HepG2 (cell line): ENCODE data around the gene TEX51. TPM values are rescaled to one million over a fixed set of nuclear protein-coding genes. Genes with fewer than 3 reads are reported as not detected.

ENCODE experiments used
- ATAC-seq: fragments of 200-7000 bp; cut with Tn5 transposase; 3 replicates; pipeline ENCODE4 v1.9.1; 2020; ENCODE audit warnings: mild to moderate bottlenecking, moderate library complexity
- BruUV-seq: library from RNA; stranded (reverse); fragments of 400-500 nt; replicated peaks from 2 replicates; lab custom pipeline; 2021; lab: Mats Ljungman, UMichigan
- CTCF ChIA-PET: fragments of 300-600 bp; formaldehyde crosslinking; extraction: SDS; loops from one replicate; lab custom pipeline; 2021; ENCODE audit warnings: low total read pairs, inconsistent platforms, low intra/inter-chr PET ratio; lab: Yijun Ruan, JAX
- POLR2A ChIA-PET: fragments of 350-600 bp; sonication (Branson Sonifier 250); formaldehyde crosslinking; loops from one replicate; lab custom pipeline; 2020; ENCODE audit warnings: antibody characterized with exemption, inconsistent platforms; lab: Yijun Ruan, JAX
- DNase-seq: peaks from one replicate; pipeline ENCODE4 v3.0.0-alpha.2; 2015; ENCODE audit warnings: low spot score
- FAIRE-seq: peaks from 3 replicates; lab custom pipeline; 2011; peaks lifted over from hg19 to GRCh38; lab: Jason Lieb, UNC
- H2AFZ ChIP-seq: one replicate; pipeline ENCODE4 v1.6.1; 2011; ENCODE audit warnings: low read length, inconsistent platforms
- H3K27ac ChIP-seq: fragments of 300-600 bp; 3 replicates; pipeline ENCODE4 v1.8.0; 2011; ENCODE audit warnings: mixed run types, mild to moderate bottlenecking, mixed read lengths, low read length, inconsistent platforms; ENCODE audit not compliant: insufficient read depth; ENCODE audit errors: extremely low read length
- H3K27me3 ChIP-seq, 2 experiments: fragments of 200-600 bp in 1 of 2; 2 replicates in 1 of 2; 3 replicates in 1 of 2; pipeline versions ENCODE4 v1.6.0 to v1.8.0; 2011; ENCODE audit warnings: low read length in 2 of 2, mild to moderate bottlenecking in 2 of 2, moderate library complexity in 2 of 2, inconsistent platforms in 1 of 2; ENCODE audit not compliant: insufficient read depth in 2 of 2, control insufficient read depth in 1 of 2
- H3K36me3 ChIP-seq, 2 experiments: fragments of 200-600 bp in 1 of 2; replicated peaks in 1 of 2; 2 replicates in 1 of 2; 3 replicates in 1 of 2; pipeline versions ENCODE4 v1.5.1 to v1.8.0; 2011; ENCODE audit warnings: low read length in 2 of 2, inconsistent platforms in 1 of 2; ENCODE audit not compliant: insufficient read depth in 2 of 2, control insufficient read depth in 1 of 2
- H3K4me1 ChIP-seq: 2 replicates; pipeline ENCODE4 v1.5.1; 2012; ENCODE audit warnings: low read length, inconsistent platforms; ENCODE audit not compliant: insufficient read depth
- H3K4me2 ChIP-seq: 2 replicates; pipeline ENCODE4 v1.6.0; 2011; ENCODE audit warnings: low read depth, low read length, inconsistent platforms
- H3K4me3 ChIP-seq, 3 experiments: fragments of 200-600 bp in 1 of 3; sonication (generic), shearing (Covaris generic) in 1 of 3; replicated peaks in 1 of 3; 2 replicates each; pipeline ENCODE4 v1.5.1; 2011 to 2016; ENCODE audit warnings: low read length in 3 of 3, inconsistent platforms in 2 of 3, low read depth in 2 of 3, mild to moderate bottlenecking in 2 of 3, control low read depth in 1 of 3, mixed read lengths in 1 of 3; ENCODE audit not compliant: insufficient read depth in 1 of 3
- H3K79me2 ChIP-seq: one replicate; pipeline ENCODE4 v1.6.1; 2011; ENCODE audit warnings: low read length, inconsistent platforms; ENCODE audit not compliant: insufficient read depth
- H3K9ac ChIP-seq: 2 replicates; pipeline ENCODE4 v1.6.0; 2011; ENCODE audit warnings: mild to moderate bottlenecking, low read depth, low read length, inconsistent platforms; ENCODE audit not compliant: insufficient read depth
- H3K9me3 ChIP-seq: 2 replicates; pipeline ENCODE4 v1.5.1; 2012; ENCODE audit warnings: mild to moderate bottlenecking, low read length
- H4K20me1 ChIP-seq: 2 replicates; pipeline ENCODE4 v1.6.0; 2011; ENCODE audit warnings: inconsistent platforms, mild to moderate bottlenecking, low read length, moderate library complexity; ENCODE audit not compliant: insufficient read depth
- BHLHE40 ChIP-seq: IDR thresholded peaks from 2 replicates; pipeline ENCODE4 v1.6.1; 2011; ENCODE audit warnings: low read length, improper control_type of control experiment
- MED8 ChIP-seq: sonication (generic); formaldehyde crosslinking; IDR thresholded peaks from 2 replicates; pipeline ENCODE4 v1.8.1; 2023; ENCODE audit warnings: mild to moderate bottlenecking, missing genetic modification reagents; ENCODE audit not compliant: insufficient replicate concordance
- SRY ChIP-seq: sonication (generic); formaldehyde crosslinking; IDR thresholded peaks from 2 replicates; pipeline ENCODE4 v1.8.0; 2022; ENCODE audit warnings: mild to moderate bottlenecking, missing genetic modification reagents
- ZNF230 ChIP-seq: sonication (generic); formaldehyde crosslinking; IDR thresholded peaks from 2 replicates; pipeline ENCODE4 v1.4.0; 2020; ENCODE audit warnings: mild to moderate bottlenecking, missing genetic modification reagents
- ZNF264 ChIP-seq: sonication (generic); formaldehyde crosslinking; IDR thresholded peaks from 2 replicates; pipeline ENCODE4 v1.4.0; 2020; ENCODE audit warnings: missing genetic modification reagents
- ZNF468 ChIP-seq: sonication (generic); formaldehyde crosslinking; IDR thresholded peaks from 2 replicates; pipeline ENCODE4 v1.8.0; 2022; ENCODE audit warnings: mild to moderate bottlenecking, moderate library complexity, missing genetic modification reagents
- ZNF83 ChIP-seq: sonication (generic); formaldehyde crosslinking; IDR thresholded peaks from 2 replicates; pipeline ENCODE4 v1.4.0; 2020; ENCODE audit warnings: missing genetic modification reagents, mild to moderate bottlenecking, borderline replicate concordance
- WGBS: methylation state at CpG from one replicate; pipeline ENCODE4 v1.1.6; 2017; ENCODE audit warnings: low lambda C conversion rate; 5-methylcytosine and 5-hydroxymethylcytosine counted together
- in situ Hi-C: cut with HindIII; loops from 2 replicates; pipeline ENCODE4 v1.10.0; 2017; ENCODE audit warnings: low pct_unique_long_range_greater_than_20kb; ENCODE audit not compliant: extremely low pct_ligation_motif_present
- intact Hi-C: fragments of 100-400 bp; cut with micrococcal nuclease; formaldehyde crosslinking; loops from one replicate; pipeline ENCODE4 v1.10.0; 2022; ENCODE audit not compliant: unreplicated experiment
- polyA plus RNA-seq, 8 experiments: library from polyadenylated mRNA; depleted of rRNA in 3 of 8; stranded (reverse) in 7 of 8; unstranded in 1 of 8; fragments of >200 nt; fragmentation: Illumina TruSeq in 4 of 8; extraction: Trizol in 4 of 8; gene quantifications; 2 replicates each; pipeline versions ENCODE4 v1.2.1 to v1.2.3, GENCODE V29; 2011 to 2016; ENCODE audit warnings: low read depth in 4 of 8, missing spikeins in 1 of 8, mixed read lengths in 1 of 8; ENCODE audit not compliant: insufficient read depth in 1 of 8
- total RNA-seq, 5 experiments: library from RNA; depleted of rRNA; stranded (reverse); fragments of >200 nt; fragmentation: Illumina TruSeq; extraction: Trizol; gene quantifications; 2 replicates each; pipeline ENCODE4 v1.2.3, GENCODE V29; 2016; ENCODE audit warnings: low read depth in 1 of 5
- TF ChIP-seq, protein P1 (sequence below): sonication (generic); formaldehyde crosslinking; IDR thresholded peaks from 2 replicates; pipeline ENCODE4 v1.5.1; 2020; ENCODE audit warnings: missing genetic modification reagents, mild to moderate bottlenecking, borderline replicate concordance
- TF ChIP-seq, protein P2 (sequence below): sonication (generic); formaldehyde crosslinking; IDR thresholded peaks from 2 replicates; pipeline ENCODE4 v1.4.0; 2020; ENCODE audit warnings: mild to moderate bottlenecking, low read depth, missing genetic modification reagents
- TF ChIP-seq, protein P3 (sequence below): sonication (generic); formaldehyde crosslinking; IDR thresholded peaks from 2 replicates; pipeline ENCODE4 v1.9.0; 2022; ENCODE audit warnings: low read depth, missing genetic modification reagents
- TF ChIP-seq, protein P4 (sequence below): sonication (generic); formaldehyde crosslinking; conservative IDR thresholded peaks from 2 replicates; pipeline ENCODE4 v1.8.0; 2022; ENCODE audit warnings: mild to moderate bottlenecking, moderate library complexity, missing genetic modification reagents
- TF ChIP-seq, protein P5 (sequence below): sonication (generic); formaldehyde crosslinking; IDR thresholded peaks from 2 replicates; pipeline ENCODE4 v1.5.0; 2020; ENCODE audit warnings: mild to moderate bottlenecking, missing genetic modification reagents, moderate library complexity
- TF ChIP-seq, protein P6 (sequence below): IDR thresholded peaks from 2 replicates; pipeline ENCODE4 v1.6.1; 2016; ENCODE audit warnings: low read depth, borderline replicate concordance
- TF ChIP-seq, protein P7 (sequence below): IDR thresholded peaks from 2 replicates; pipeline ENCODE4 v1.6.1; 2012; ENCODE audit warnings: low read depth, low read length, improper control_type of control experiment

TEX51 gene
- total and polyA plus RNA-seq, 2 of the 13 experiments (the other 11 are each of a cell fraction or from before 2014, with no cell fraction given), result not detected

DNA sequence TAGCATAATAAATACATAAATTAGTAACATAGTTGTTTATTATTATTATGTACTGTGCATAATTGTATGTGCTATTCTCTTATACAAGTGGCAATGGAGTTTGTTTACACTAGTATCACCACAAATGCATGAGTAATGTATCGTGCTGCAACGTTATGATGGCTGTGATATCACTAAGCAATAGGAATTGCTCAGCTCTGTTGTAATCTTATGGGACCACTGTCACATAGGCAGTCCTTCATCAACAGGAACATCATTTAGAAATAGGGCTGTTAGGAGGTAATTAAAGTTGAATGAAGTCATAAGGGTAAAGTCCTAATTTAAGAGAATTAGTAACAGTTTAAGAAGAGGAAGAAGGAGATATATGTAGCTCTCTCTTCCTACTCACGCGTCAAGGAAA lies 33.8 kb downstream of the TEX51 start:
- Histone ChIP-seq H3K27me3 (peaks cover 2 to 20% of the 10 kb centered on the region in 2 experiments; a peak in 3 of 5 replicates), H2AFZ (no peak overlapping the region), H3K4me1 (no peaks in the 10 kb centered on the region), H3K9me3 (no peaks in the 10 kb centered on the region), H3K4me2 (no peak overlapping the region), H4K20me1 (no peaks in the 10 kb centered on the region), H3K4me3 (no peak overlapping the region), H3K27ac (no peak overlapping the region), H3K36me3 (no peaks in the 10 kb centered on the region), H3K79me2 (no peaks in the 10 kb centered on the region), H3K9ac (no peak overlapping the region)
- FAIRE-seq (no peak), DNase-seq (no peak), ATAC-seq (no peak)
- intact Hi-C loops, result no loop called here
- in situ Hi-C loops, result no loop called here
- 33% methylated on average over 4 of the region's 4 CpGs for WGBS
- BruUV-seq, result no TSS peak
- ChIA-PET POLR2A (no interaction called here), CTCF (no interaction called here)
- TF ChIP-seq ZNF230 (CRISPR knock-in tag) (no peak), BHLHE40 (no peak), ZNF264 (CRISPR knock-in tag) (no peak), MED8 (no peak), SRY (no peak), ZNF83 (CRISPR knock-in tag) (no peak), ZNF468 (no peak)
- TF ChIP-seq, protein P1, sequence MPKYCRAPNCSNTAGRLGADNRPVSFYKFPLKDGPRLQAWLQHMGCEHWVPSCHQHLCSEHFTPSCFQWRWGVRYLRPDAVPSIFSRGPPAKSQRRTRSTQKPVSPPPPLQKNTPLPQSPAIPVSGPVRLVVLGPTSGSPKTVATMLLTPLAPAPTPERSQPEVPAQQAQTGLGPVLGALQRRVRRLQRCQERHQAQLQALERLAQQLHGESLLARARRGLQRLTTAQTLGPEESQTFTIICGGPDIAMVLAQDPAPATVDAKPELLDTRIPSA, result no peak
- TF ChIP-seq, protein P2, sequence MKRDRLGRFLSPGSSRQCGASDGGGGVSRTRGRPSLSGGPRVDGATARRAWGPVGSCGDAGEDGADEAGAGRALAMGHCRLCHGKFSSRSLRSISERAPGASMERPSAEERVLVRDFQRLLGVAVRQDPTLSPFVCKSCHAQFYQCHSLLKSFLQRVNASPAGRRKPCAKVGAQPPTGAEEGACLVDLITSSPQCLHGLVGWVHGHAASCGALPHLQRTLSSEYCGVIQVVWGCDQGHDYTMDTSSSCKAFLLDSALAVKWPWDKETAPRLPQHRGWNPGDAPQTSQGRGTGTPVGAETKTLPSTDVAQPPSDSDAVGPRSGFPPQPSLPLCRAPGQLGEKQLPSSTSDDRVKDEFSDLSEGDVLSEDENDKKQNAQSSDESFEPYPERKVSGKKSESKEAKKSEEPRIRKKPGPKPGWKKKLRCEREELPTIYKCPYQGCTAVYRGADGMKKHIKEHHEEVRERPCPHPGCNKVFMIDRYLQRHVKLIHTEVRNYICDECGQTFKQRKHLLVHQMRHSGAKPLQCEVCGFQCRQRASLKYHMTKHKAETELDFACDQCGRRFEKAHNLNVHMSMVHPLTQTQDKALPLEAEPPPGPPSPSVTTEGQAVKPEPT (CRISPR knock-in tag), result no peak
- TF ChIP-seq, protein P3, sequence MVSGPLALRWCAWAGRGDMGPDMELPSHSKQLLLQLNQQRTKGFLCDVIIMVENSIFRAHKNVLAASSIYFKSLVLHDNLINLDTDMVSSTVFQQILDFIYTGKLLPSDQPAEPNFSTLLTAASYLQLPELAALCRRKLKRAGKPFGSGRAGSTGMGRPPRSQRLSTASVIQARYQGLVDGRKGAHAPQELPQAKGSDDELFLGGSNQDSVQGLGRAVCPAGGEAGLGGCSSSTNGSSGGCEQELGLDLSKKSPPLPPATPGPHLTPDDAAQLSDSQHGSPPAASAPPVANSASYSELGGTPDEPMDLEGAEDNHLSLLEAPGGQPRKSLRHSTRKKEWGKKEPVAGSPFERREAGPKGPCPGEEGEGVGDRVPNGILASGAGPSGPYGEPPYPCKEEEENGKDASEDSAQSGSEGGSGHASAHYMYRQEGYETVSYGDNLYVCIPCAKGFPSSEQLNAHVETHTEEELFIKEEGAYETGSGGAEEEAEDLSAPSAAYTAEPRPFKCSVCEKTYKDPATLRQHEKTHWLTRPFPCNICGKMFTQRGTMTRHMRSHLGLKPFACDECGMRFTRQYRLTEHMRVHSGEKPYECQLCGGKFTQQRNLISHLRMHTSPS, result no peak
- TF ChIP-seq, protein P4, sequence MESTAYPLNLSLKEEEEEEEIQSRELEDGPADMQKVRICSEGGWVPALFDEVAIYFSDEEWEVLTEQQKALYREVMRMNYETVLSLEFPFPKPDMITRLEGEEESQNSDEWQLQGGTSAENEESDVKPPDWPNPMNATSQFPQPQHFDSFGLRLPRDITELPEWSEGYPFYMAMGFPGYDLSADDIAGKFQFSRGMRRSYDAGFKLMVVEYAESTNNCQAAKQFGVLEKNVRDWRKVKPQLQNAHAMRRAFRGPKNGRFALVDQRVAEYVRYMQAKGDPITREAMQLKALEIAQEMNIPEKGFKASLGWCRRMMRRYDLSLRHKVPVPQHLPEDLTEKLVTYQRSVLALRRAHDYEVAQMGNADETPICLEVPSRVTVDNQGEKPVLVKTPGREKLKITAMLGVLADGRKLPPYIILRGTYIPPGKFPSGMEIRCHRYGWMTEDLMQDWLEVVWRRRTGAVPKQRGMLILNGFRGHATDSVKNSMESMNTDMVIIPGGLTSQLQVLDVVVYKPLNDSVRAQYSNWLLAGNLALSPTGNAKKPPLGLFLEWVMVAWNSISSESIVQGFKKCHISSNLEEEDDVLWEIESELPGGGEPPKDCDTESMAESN, result no peak
- TF ChIP-seq, protein P5, sequence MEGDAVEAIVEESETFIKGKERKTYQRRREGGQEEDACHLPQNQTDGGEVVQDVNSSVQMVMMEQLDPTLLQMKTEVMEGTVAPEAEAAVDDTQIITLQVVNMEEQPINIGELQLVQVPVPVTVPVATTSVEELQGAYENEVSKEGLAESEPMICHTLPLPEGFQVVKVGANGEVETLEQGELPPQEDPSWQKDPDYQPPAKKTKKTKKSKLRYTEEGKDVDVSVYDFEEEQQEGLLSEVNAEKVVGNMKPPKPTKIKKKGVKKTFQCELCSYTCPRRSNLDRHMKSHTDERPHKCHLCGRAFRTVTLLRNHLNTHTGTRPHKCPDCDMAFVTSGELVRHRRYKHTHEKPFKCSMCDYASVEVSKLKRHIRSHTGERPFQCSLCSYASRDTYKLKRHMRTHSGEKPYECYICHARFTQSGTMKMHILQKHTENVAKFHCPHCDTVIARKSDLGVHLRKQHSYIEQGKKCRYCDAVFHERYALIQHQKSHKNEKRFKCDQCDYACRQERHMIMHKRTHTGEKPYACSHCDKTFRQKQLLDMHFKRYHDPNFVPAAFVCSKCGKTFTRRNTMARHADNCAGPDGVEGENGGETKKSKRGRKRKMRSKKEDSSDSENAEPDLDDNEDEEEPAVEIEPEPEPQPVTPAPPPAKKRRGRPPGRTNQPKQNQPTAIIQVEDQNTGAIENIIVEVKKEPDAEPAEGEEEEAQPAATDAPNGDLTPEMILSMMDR (CRISPR knock-in tag), result no peak
- TF ChIP-seq, protein P6, sequence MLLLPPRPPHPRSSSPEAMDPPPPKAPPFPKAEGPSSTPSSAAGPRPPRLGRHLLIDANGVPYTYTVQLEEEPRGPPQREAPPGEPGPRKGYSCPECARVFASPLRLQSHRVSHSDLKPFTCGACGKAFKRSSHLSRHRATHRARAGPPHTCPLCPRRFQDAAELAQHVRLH (CRISPR knock-in tag), result no peak
- TF ChIP-seq, protein P7, sequence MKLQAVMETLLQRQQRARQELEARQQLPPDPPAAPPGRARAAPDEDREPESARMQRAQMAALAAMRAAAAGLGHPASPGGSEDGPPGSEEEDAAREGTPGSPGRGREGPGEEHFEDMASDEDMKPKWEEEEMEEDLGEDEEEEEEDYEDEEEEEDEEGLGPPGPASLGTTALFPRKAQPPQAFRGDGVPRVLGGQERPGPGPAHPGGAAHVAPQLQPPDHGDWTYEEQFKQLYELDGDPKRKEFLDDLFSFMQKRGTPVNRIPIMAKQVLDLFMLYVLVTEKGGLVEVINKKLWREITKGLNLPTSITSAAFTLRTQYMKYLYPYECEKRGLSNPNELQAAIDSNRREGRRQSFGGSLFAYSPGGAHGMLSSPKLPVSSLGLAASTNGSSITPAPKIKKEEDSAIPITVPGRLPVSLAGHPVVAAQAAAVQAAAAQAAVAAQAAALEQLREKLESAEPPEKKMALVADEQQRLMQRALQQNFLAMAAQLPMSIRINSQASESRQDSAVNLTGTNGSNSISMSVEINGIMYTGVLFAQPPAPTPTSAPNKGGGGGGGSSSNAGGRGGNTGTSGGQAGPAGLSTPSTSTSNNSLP, result no peak
